HL-60 (cell line): ENCODE data around the gene ESX1.

Experiments used
- DNase-seq, 2 experiments: peaks; one replicate each; pipeline ENCODE4 v3.0.0-alpha.2; 2010 to 2020; ENCODE audit warnings: low read depth in 1 of 2, low spot score in 1 of 2
- H3K27ac ChIP-seq: fragments of 250-450 bp; sonication (Bioruptor Pico); replicated peaks from 2 replicates; pipeline ENCODE4 v1.5.1; 2020; ENCODE audit warnings: mild to moderate bottlenecking, moderate library complexity
- H3K27me3 ChIP-seq: fragments of 250-450 bp; sonication (Bioruptor Pico); 2 replicates; pipeline ENCODE4 v1.5.1; 2021; ENCODE audit warnings: mild to moderate bottlenecking, moderate library complexity; ENCODE audit not compliant: insufficient read depth, poor library complexity, severe bottlenecking
- H3K4me3 ChIP-seq: replicated peaks from 2 replicates; pipeline ENCODE4 v1.5.1; 2011; ENCODE audit warnings: mild to moderate bottlenecking, control low read depth, low read length; ENCODE audit not compliant: insufficient read depth
- CTCF ChIP-seq: IDR thresholded peaks from one replicate; pipeline ENCODE4 v1.5.1; 2011; ENCODE audit warnings: low read length, control low read depth, inconsistent platforms; ENCODE audit not compliant: insufficient read depth
- GABPA ChIP-seq: IDR thresholded peaks from 2 replicates; pipeline ENCODE4 v1.6.1; 2012; ENCODE audit warnings: low read depth
- POLR2AphosphoS5 ChIP-seq: IDR thresholded peaks from 2 replicates; pipeline ENCODE4 v1.6.1; 2012; ENCODE audit warnings: low read depth
- REST ChIP-seq: IDR thresholded peaks from 2 replicates; pipeline ENCODE4 v1.6.1; 2012; ENCODE audit warnings: low read depth; ENCODE audit not compliant: insufficient replicate concordance
- SPI1 ChIP-seq: IDR thresholded peaks from 2 replicates; pipeline ENCODE4 v1.6.1; 2012; ENCODE audit warnings: low read depth, mild to moderate bottlenecking, borderline replicate concordance

Gene ESX1

GRCh38 chrX:104282166-104282725 is 27.5 kb upstream of the ESX1 start:
- Histone ChIP-seq H3K27me3 (peaks cover 5% of the 10 kb centered on the region), H3K27ac (no peak overlapping the region), H3K4me3 (no peak overlapping the region)
- TF ChIP-seq GABPA (no peak), CTCF (no peak), SPI1 (no peak), REST (no peak), POLR2AphosphoS5 (no peak)
- no peak for DNase-seq

DNA sequence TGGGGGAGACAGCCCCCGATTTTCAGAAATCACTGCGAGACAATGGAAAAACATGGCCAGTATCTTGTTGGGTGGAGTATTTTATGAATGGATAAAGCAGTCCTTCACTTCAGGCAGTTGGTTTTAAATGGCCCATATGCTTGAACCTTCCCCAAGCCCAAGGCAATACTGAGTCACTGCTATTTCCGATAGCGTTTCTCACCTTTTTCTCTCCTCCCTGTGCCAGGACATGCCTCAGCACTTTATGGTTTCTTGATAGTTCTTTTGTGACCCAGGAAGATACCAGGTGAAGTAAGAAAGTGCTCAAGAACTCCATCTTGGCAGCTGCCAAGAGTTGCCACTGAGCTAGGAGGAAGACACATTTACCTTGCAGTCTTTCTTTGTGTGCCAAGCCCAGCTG is 26.8 kb upstream of the ESX1 start:
- Histone ChIP-seq H3K27me3 (peaks cover 5% of the 10 kb centered on the region), H3K4me3 (no peak overlapping the region)
- TF ChIP-seq POLR2AphosphoS5 (no peak), GABPA (no peak), SPI1 (no peak), CTCF (no peak), REST (no peak)

DNA sequence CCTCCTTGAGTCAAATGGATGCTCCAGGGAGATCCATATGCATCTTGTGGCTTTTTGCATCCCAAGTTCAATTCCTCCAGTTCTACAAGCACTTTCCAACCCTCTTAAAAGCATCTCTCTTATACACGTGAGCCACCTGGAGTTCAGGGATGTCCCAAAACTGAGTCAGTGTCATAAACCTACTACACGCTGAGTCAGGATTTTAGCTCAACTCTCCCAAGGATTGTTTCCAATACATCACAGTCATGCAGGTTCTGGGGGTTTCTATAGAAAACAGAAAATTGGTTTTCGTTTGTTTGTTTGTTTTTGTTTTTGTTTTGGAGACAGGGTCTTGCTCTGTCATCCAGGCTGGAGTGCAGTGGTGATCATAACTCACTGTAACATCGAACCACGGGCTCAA is 25.9 kb upstream of the ESX1 start:
- no peak for TF ChIP-seq SPI1
- no peak for TF ChIP-seq POLR2AphosphoS5
- no peak for TF ChIP-seq GABPA
- TF ChIP-seq CTCF = no peak
- TF ChIP-seq REST = no peak
- no peak overlapping the region for H3K27ac ChIP-seq
- no peak for DNase-seq
- no peak overlapping the region for H3K4me3 ChIP-seq
- peaks cover 5% of the 10 kb centered on the region for H3K27me3 ChIP-seq

More for the DNA sequence above, 26.8 kb upstream of the ESX1 start:
- no peak for DNase-seq
- H3K27ac ChIP-seq = no peak overlapping the region
